T-cell (primary cell): ENCODE results near the gene FNDC7. TPM values are rescaled to one million over a fixed set of nuclear protein-coding genes. Genes with fewer than 3 reads are reported as not detected.
A peak's percentile ranks its signal among the peaks of the same experiment; 100 is the strongest.
"Not testable (repeated sequence)": the region's sequence is repeated elsewhere in the genome, so short reads cannot be mapped to it uniquely, and the experiment has no call there.

Source experiments
- ATAC-seq, 4 experiments: fragments of 200-7000 bp in 3 of 4; fragments of 150-1000 bp in 1 of 4; cut with Tn5 transposase; replicated peaks in 1 of 4; 1 replicate in 3 of 4; 2 replicates in 1 of 4; pipeline ENCODE4 v1.10.0; 2021; ENCODE audit warnings: moderate library complexity in 3 of 4, mild to moderate bottlenecking in 2 of 4, moderate number of reproducible peaks in 1 of 4
- CTCF ChIA-PET, 2 donors: fragments of 300-600 bp; sonication (Branson Sonifier 250); formaldehyde crosslinking; loops; one replicate each; lab custom pipeline; 2022; ENCODE audit warnings: antibody characterized with exemption in 2 of 2; lab: Charles Lee
- POLR2A ChIA-PET, 2 donors: fragments of 300-600 bp; sonication (Branson Sonifier 250); formaldehyde crosslinking; loops; one replicate each; lab custom pipeline; 2022; ENCODE audit warnings: antibody characterized with exemption in 2 of 2; lab: Charles Lee
- DNase-seq, 35 experiments: peaks; one replicate each; pipeline versions ENCODE4 v3.0.0 to v3.0.0-alpha.2; 2013 to 2023
- H3K27ac ChIP-seq: one replicate; pipeline ENCODE4 v1.5.1; 2013; ENCODE audit warnings: low read length
- H3K27me3 ChIP-seq, 2 experiments: replicated peaks in 1 of 2; 1 replicate in 1 of 2; 2 replicates in 1 of 2; pipeline versions ENCODE4 v1.6.1 to v1.7.0; 2013; ENCODE audit warnings: low read length in 1 of 2, mixed read lengths in 1 of 2; ENCODE audit not compliant: control insufficient read depth in 2 of 2, insufficient read depth in 2 of 2; ENCODE audit errors: extremely low read depth in 1 of 2
- H3K36me3 ChIP-seq, 2 donors: 1 replicate in 1 of 2; 2 replicates in 1 of 2; pipeline versions ENCODE4 v1.6.1 to v1.7.0; 2013; ENCODE audit warnings: low read length in 1 of 2; ENCODE audit not compliant: control insufficient read depth in 2 of 2, insufficient read depth in 1 of 2; ENCODE audit errors: extremely low read depth in 1 of 2
- H3K4me1 ChIP-seq, 2 experiments: 1 replicate in 1 of 2; 2 replicates in 1 of 2; pipeline versions ENCODE4 v1.6.1 to v1.7.0; 2013; ENCODE audit warnings: low read length in 2 of 2, mixed read lengths in 1 of 2; ENCODE audit not compliant: insufficient read depth in 2 of 2, control insufficient read depth in 1 of 2; ENCODE audit errors: extremely low read depth in 1 of 2
- H3K4me3 ChIP-seq, 2 donors: 1 replicate in 1 of 2; 2 replicates in 1 of 2; pipeline versions ENCODE4 v1.5.1 to v1.7.0; 2013; ENCODE audit warnings: mild to moderate bottlenecking in 2 of 2, low read length in 1 of 2, moderate library complexity in 1 of 2; ENCODE audit not compliant: control insufficient read depth in 1 of 2; ENCODE audit errors: extremely low read depth in 1 of 2
- H3K9me3 ChIP-seq: 2 replicates; pipeline ENCODE4 v1.7.0; 2013
- H3K27ac Mint-ChIP-seq, 2 donors: one replicate each; pipeline ENCODE4 v1.8.0; 2020 to 2021; ENCODE audit warnings: mild to moderate bottlenecking in 2 of 2, mixed read lengths in 2 of 2
- H3K27me3 Mint-ChIP-seq, 2 donors: one replicate each; pipeline ENCODE4 v1.8.0; 2021 to 2022; ENCODE audit warnings: mixed read lengths in 2 of 2
- H3K36me3 Mint-ChIP-seq: one replicate; pipeline ENCODE4 v1.8.0; 2021; ENCODE audit warnings: mixed read lengths
- H3K4me1 Mint-ChIP-seq, 3 donors: one replicate each; pipeline ENCODE4 v1.8.0; 2020 to 2022; ENCODE audit warnings: mixed read lengths in 3 of 3, mild to moderate bottlenecking in 1 of 3
- H3K4me3 Mint-ChIP-seq, 3 donors: one replicate each; pipeline ENCODE4 v1.8.0; 2020 to 2022; ENCODE audit warnings: mild to moderate bottlenecking in 3 of 3, mixed read lengths in 3 of 3, moderate library complexity in 3 of 3
- H3K9me3 Mint-ChIP-seq, 3 donors: one replicate each; pipeline ENCODE4 v1.8.0; 2020 to 2022; ENCODE audit warnings: mixed read lengths in 3 of 3
- WGBS: methylation state at CpG from one replicate; pipeline ENCODE4 v1.1.5; 2013; ENCODE audit warnings: missing lambda C conversion rate; ENCODE audit not compliant: insufficient coverage; 5-methylcytosine and 5-hydroxymethylcytosine counted together
- total RNA-seq, 35 experiments: library from RNA in 6 of 35; stranded (reverse) in 6 of 35; fragments of 120-200 nt in 1 of 35; gene quantifications; one replicate each; pipeline versions ENCODE4 v1.2.1 to v1.2.4 and lab custom pipeline; 2013 to 2026

The FNDC7 gene
- total RNA-seq, 5 donors from 2014 or later (not counting 1 experiment from before 2014, with no cell fraction given) = 0.13 to 0.29 (median 0.25) TPM

GRCh38 chr1:108681701-108682100 lies 31.0 kb upstream of the FNDC7 start:
- H3K4me1 ChIP-seq = peaks cover 2 to 10% of the 10 kb centered on the region in 2 experiments
- H3K4me3 Mint-ChIP-seq, H3K36me3 ChIP-seq, H3K27me3 Mint-ChIP-seq, H3K4me3 ChIP-seq, DNase-seq, H3K9me3 ChIP-seq, H3K9me3 Mint-ChIP-seq, H3K4me1 Mint-ChIP-seq, H3K27ac ChIP-seq, H3K27ac Mint-ChIP-seq, ATAC-seq, H3K36me3 Mint-ChIP-seq, H3K27me3 ChIP-seq: not testable (repeated sequence)
- POLR2A ChIA-PET = interaction anchor here in 1 of 2 donors (0.6 kb wide), 1 partner anchor 23 kb away, joined by 6 read pairs; no protein-coding TSS in a partner anchor
- 88% methylated on average over 3 of the region's 4 CpGs for WGBS
- CTCF ChIA-PET = interaction anchor here in 1 of 2 donors (0.6 kb wide), 1 partner anchor 148 kb away, joined by 3 read pairs; no protein-coding TSS in a partner anchor

DNA sequence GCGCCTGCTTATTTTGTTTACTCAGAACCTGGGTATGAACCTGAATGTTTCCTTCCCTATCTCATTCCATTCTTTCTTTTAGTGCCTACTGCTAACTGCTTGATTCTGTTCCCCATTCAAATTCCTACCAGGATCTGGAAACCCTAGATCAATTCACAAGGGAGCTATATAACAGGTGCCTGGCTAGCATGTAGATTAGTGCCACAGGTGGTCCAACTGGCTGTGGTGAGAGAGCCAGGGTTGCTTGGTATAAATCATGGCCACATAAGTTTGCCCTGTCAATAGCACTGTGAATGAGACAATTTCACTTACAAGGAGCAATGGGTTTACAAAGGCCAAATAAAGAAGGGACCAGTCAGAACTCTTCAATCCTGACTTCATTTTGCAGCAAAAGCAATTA lies 27.2 kb upstream of the FNDC7 start:
- Mint-ChIP-seq H3K27ac (no peak overlapping the region), H3K4me1 (peaks cover 4 to 5% (median 5%) of the 10 kb centered on the region in 3 donors), H3K36me3 (no peaks in the 10 kb centered on the region), H3K9me3 (no peaks in the 10 kb centered on the region), H3K27me3 (peaks cover 0 to 6% of the 10 kb centered on the region in 2 donors), H3K4me3 (no peak overlapping the region)
- Histone ChIP-seq H3K27ac (no peak overlapping the region), H3K4me1 (no peaks in the 10 kb centered on the region), H3K27me3 (no peaks in the 10 kb centered on the region), H3K36me3 (no peaks in the 10 kb centered on the region), H3K4me3 (no peak overlapping the region), H3K9me3 (no peaks in the 10 kb centered on the region)
- WGBS = 60% methylated on average over 1 of the region's 1 CpG
- ATAC-seq (no peak), DNase-seq (no peak)
- POLR2A ChIA-PET = no interaction called here
- CTCF ChIA-PET = no interaction called here

GRCh38 chr1:108686614-108687313 lies 25.9 kb upstream of the FNDC7 start:
- Mint-ChIP-seq H3K9me3 (no peaks in the 10 kb centered on the region), H3K27ac (no peak overlapping the region)
- POLR2A ChIA-PET = no interaction called here

GRCh38 chr1:108691128-108691941 lies 21.4 kb upstream of the FNDC7 start:
- H3K9me3 Mint-ChIP-seq = no peaks in the 10 kb centered on the region
- ATAC-seq (no peak), DNase-seq (no peak)
- Histone ChIP-seq H3K27me3 (no peaks in the 10 kb centered on the region), H3K27ac (peak overlapping the region; percentile 95), H3K4me1 (peaks cover 14 to 19% of the 10 kb centered on the region in 2 experiments), H3K9me3 (no peaks in the 10 kb centered on the region), H3K36me3 (peaks cover 0 to 11% of the 10 kb centered on the region in 2 donors), H3K4me3 (peak overlapping the region; percentile 82 to 83)
- peaks cover 35 to 49% (median 36%) of the 10 kb centered on the region in 3 donors for H3K4me1 Mint-ChIP-seq
- ChIA-PET CTCF (interaction anchor here (0.8 to 3.4 kb wide), 26 partner anchors 9 to 491 kb away, joined by 3 to 36 read pairs (median 5); partner anchors contain the start of genes EEIG2 (in 1 of the 2), FNDC7 (in 1 of the 2), HENMT1 (in 1 of the 2) and SLC25A24 (in 1 of the 2)), POLR2A (interaction anchor here (0.6 to 2.9 kb wide), 14 partner anchors 11 to 608 kb away, joined by 3 to 34 read pairs (median 7); partner anchors contain the start of genes HENMT1 (in 2 of the 2) and EEIG2 (in 1 of the 2))
- WGBS = 8% methylated on average over 9 of the region's 12 CpGs
- peak overlapping the region; percentile 95 to 98 for H3K27ac Mint-ChIP-seq
- peak overlapping the region; percentile 94 to 97 (median 96) for H3K4me3 Mint-ChIP-seq
- no peaks in the 10 kb centered on the region for H3K27me3 Mint-ChIP-seq
- H3K36me3 Mint-ChIP-seq = peaks cover 4% of the 10 kb centered on the region

More at GRCh38 chr1:108686614-108687313, 25.9 kb upstream of the FNDC7 start:
- Mint-ChIP-seq H3K36me3 (no peaks in the 10 kb centered on the region), H3K4me1 (peaks cover 15 to 18% (median 17%) of the 10 kb centered on the region in 3 donors), H3K27me3 (peaks cover 0 to 4% of the 10 kb centered on the region in 2 donors), H3K4me3 (no peak overlapping the region)
- Histone ChIP-seq H3K36me3 (no peaks in the 10 kb centered on the region), H3K4me1 (peaks cover 5 to 8% of the 10 kb centered on the region in 2 experiments), H3K9me3 (no peaks in the 10 kb centered on the region), H3K27ac (no peak overlapping the region), H3K4me3 (no peak overlapping the region), H3K27me3 (no peaks in the 10 kb centered on the region)
- ATAC-seq (no peak), DNase-seq (no peak)
- WGBS = no CpG with 5 or more reads among the region's 2 CpGs
- CTCF ChIA-PET = no interaction called here

DNA sequence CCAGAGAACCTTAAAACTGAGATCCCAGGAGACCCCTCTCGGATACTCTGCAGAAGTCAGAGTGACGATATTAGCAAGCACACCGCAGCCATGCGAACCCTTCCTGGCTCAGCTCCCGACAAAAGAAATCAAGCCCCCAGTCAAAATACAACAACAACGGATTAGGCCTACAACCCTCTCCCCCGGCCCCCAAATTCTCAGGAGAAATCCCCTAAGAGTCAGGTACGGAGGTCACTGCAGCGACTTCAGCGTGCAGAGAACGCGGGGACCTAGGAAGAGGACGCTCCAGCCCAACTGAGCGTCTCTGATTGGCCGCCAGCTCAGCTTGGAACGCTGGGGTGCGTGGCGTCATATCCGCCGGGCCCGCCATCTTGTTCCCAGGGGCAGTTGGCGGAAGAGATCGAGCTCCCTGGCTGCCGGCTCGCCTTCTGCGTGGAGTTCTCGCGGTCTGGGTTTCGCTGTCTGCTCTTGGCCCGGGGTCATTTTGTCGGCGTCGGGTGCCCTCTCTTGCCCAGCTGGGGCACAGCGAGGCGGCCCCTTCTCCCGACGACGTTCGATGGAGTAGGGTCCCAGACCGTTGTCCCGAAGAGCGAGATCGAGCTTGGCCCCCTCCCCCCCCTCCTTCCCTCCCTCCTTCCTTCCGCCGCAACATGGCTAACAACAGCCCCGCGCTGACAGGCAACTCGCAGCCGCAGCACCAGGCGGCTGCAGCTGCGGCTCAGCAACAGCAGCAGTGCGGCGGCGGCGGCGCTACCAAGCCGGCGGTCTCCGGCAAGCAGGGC lies 20.6 kb upstream of the FNDC7 start, which contains the start of gene PRPF38B:
Gene PRPF38B (plus strand): TSS at position 369 of the 782 bp plus-strand sequence. CDS start 282 bp downstream, at position 651.
- H3K4me3 ChIP-seq = peak within 1 kb of the TSS; percentile 82 to 83
- POLR2A ChIA-PET = interaction anchor here (0.6 to 2.9 kb wide), 23 partner anchors 9 to 1156 kb away, joined by 3 to 34 read pairs (median 5); partner anchors contain the start of genes HENMT1 (in 2 of the 2), EEIG2 (in 1 of the 2) and STXBP3 (in 1 of the 2)
- under 1% methylated on average over 57 of the region's 59 CpGs for WGBS
- H3K27me3 ChIP-seq = no peaks in the 10 kb centered on the region
- H3K4me1 Mint-ChIP-seq = peaks cover 43 to 57% (median 44%) of the 10 kb centered on the region in 3 donors
- H3K4me3 Mint-ChIP-seq = peak within 1 kb of the TSS; percentile 94 to 97 (median 96)
- H3K27me3 Mint-ChIP-seq = no peaks in the 10 kb centered on the region
- peak within 1 kb of the TSS; percentile 95 to 98 for H3K27ac Mint-ChIP-seq
- peaks cover 10% of the 10 kb centered on the region for H3K36me3 Mint-ChIP-seq
- ATAC-seq = peak; percentile 86 to 89 (median 88)
- H3K9me3 Mint-ChIP-seq = no peaks in the 10 kb centered on the region
- CTCF ChIA-PET = interaction anchor here (0.6 to 3.4 kb wide), 43 partner anchors 9 to 1516 kb away, joined by 3 to 36 read pairs (median 4); partner anchors contain the start of genes EEIG2 (in 1 of the 2), FNDC7 (in 1 of the 2), HENMT1 (in 1 of the 2) and SLC25A24 (in 1 of the 2)
- peak; percentile 84 to 97 (median 93) for DNase-seq
- peak within 1 kb of the TSS; percentile 95 for H3K27ac ChIP-seq
- peaks cover 0 to 19% of the 10 kb centered on the region in 2 donors for H3K36me3 ChIP-seq
- H3K9me3 ChIP-seq = no peaks in the 10 kb centered on the region
- H3K4me1 ChIP-seq = peaks cover 18 to 19% of the 10 kb centered on the region in 2 experiments
